Kidney tubule cell (primary cell): Measurements from ENCODE around the gene NOSTRIN.
"Not testable (repeated sequence)": the region's sequence is repeated elsewhere in the genome, so short reads cannot be mapped to it uniquely, and the experiment has no call there.

Experiments used
- DNase-seq: peaks from one replicate; pipeline ENCODE4 v3.0.0-alpha.2; 2018; ENCODE audit warnings: low spot score

Gene NOSTRIN, protein sequence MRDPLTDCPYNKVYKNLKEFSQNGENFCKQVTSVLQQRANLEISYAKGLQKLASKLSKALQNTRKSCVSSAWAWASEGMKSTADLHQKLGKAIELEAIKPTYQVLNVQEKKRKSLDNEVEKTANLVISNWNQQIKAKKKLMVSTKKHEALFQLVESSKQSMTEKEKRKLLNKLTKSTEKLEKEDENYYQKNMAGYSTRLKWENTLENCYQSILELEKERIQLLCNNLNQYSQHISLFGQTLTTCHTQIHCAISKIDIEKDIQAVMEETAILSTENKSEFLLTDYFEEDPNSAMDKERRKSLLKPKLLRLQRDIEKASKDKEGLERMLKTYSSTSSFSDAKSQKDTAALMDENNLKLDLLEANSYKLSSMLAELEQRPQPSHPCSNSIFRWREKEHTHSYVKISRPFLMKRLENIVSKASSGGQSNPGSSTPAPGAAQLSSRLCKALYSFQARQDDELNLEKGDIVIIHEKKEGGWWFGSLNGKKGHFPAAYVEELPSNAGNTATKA

DNA sequence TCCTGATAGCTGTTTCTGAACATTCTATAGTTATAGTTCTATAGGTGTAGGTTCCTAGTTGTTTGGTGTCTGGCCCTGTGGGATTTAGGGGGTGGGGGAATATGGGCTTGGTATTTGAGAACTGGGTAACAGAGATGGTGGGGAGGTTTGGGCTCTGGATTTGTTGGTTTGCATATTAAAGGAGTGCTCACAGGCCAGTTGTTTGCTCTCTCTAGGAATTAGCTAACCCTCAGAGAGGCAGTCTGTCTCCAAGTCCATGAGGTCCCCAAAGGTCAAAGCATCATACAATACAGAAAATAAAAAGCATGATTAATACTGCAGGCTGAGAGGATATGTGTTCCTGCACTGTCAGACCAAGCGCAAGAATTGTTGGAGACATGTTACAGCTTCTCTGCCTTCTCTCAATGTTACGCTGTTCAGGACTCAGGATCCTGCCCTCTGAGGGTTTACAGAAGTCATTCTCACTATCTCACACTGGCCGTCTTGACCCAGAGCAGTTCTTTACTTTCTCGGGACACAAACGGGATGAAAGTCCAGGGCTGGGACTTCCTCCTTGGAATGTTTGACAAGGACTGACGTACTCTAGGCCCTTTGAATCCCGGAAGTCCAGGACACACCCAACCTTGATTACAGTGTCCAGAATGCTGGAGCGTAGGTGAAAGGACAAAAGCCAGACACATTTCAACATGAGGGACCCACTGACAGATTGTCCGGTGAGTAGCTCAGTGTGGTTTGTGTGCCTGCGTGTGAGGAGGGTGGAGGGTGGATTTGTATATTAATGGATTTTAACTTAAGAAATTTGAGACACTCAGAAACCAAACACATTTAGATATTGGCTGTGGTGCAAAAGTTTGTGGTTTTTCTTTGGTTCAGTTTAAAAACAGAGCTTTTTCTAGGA lies at the start of gene NOSTRIN:
Gene NOSTRIN, plus strand, starts transcription at position 677 of the 898 bp plus-strand sequence. Its CDS starts 10 bp downstream, at position 687.
- DNase-seq: peak; percentile 53

DNA sequence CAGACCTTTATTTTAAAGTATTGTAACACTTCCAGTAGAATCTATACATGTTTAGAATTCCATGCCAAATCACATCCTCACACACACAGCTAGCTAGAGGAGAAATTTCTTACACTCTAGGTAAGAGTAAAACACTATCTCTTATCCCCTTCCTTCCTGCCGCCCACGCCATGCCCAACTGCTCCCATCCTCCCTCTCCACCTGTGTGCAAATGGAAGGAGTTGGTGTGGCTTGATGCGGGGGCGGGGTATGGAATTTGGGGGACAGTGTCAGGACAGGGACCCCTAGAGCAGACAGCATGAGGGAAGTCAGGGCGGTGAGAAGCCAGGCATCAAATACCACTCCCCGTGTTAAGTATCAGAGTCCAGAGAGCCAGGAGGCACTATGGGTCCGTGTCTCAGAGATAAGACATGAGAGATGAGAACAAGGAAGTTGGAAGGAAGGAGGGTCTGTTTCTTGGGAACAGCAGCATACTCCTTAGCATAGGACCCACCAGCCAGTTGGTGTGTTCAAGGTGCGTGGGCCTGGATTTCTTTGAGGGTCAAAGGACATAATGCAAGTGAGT lies 48.6 kb upstream of the NOSTRIN start:
- DNase-seq: no peak

DNA sequence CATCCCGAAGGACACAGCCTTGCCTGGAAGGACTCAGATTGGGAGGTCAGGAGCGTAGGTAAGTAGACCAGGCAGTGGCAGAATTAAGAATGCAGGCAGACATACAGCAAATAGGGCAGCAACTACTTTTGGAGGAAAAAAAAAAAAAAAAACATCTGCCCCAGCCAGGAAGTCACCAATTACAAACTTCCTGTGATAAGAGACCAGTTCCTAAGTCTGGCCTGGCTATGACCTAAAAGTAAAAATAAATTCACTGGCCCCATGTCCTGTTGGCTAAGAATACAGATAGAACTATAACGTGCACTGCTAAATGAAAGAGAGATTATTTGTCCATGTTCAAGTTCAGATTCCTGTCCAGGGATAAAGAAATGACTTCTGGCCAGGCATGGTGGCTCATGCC lies 45.2 kb upstream of the NOSTRIN start:
- no peak for DNase-seq

- DNase-seq: peak; percentile 58
Measured at GRCh38 chr2:168758970-168759820, 43.2 kb upstream of the NOSTRIN start.

DNA sequence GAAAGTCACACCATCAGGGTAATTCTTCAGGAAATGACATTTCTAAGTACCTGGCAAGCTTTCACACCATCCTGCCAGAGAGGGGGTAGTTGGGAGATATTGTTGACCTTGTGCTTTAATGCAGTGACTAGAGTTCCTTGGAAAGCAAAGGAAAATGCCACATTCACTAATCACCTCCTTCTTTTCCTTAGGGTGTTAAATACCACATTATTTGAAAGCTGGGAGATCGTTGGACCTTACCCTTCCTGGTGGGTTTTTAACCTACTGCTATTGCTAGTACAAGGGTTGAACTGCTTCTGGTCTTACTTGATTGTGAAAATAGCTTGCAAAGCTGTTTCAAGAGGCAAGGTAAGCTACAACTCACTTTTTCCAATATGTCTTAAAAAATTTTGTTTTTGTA lies 37.0 kb upstream of the NOSTRIN start:
- DNase-seq: no peak

GRCh38 chr2:168766600-168766999 lies 35.8 kb upstream of the NOSTRIN start:
- no peak for DNase-seq

DNA sequence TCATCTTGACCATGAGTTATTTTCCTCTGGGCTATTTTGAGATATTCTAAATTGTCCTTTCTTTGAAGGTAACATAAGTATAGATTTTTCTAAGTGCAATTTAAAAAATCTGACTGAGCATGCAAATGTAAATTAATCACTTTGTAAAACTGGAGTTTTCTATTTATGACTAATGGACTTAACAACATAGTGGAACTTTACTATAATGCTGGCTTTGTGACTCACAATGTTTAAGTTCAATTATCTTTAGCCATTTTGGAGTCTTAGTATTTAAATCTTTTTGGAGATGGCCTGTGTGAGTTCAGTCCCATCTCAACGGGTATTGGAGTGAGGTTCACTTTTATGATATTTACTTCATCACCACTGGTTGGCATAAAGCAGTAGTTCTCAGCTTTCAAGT lies 35.2 kb upstream of the NOSTRIN start:
- no peak for DNase-seq

- DNase-seq: not testable (repeated sequence)
Measured at GRCh38 chr2:168768357-168768756, 34.1 kb upstream of the NOSTRIN start.

GRCh38 chr2:168770796-168771195 lies 31.6 kb upstream of the NOSTRIN start:
- no peak for DNase-seq

- DNase-seq: no peak
Measured at GRCh38 chr2:168772704-168773103, 29.7 kb upstream of the NOSTRIN start.

GRCh38 chr2:168773128-168773527 lies 29.3 kb upstream of the NOSTRIN start:
- no peak for DNase-seq

DNA sequence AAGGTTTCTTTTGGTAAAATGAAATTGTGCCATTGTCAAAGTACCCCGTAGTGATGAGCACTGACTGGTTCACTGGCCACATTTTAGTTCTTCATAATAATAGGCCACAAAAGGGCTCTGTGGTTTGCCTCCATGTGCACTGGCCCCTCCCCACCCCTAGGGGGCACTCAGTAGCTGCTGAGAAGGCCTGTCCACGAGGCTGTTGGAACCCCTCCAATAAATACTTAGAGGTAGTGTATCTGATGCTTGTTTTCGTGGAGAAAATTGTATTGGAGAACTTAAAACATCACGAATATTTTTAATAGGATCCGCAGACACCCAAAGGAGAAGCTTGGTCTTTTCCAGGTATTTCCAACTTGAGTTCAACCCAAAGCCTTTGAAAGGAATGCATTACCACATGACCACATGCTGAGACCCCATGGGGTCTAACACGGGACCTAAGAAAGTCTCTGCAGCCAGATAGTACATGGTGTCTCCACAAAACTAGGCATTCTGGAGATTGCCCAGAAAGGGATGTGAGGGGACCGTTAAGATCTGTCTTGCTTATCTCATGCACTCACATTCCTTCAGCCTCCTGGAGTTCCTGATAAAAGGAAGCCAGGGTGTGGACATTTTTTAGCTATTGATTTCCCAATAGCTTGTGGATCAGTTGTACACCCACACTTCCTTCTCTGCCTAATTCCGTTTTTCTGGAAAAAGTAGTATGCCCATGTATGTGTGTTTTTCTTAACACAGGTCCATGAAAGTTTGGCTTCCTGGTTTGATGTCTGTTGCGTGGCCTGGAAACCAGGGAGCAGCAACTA lies 28.5 kb upstream of the NOSTRIN start:
- peak; percentile 74 for DNase-seq

- no peak for DNase-seq
Measured at GRCh38 chr2:168775837-168776236, 26.6 kb upstream of the NOSTRIN start.

DNA sequence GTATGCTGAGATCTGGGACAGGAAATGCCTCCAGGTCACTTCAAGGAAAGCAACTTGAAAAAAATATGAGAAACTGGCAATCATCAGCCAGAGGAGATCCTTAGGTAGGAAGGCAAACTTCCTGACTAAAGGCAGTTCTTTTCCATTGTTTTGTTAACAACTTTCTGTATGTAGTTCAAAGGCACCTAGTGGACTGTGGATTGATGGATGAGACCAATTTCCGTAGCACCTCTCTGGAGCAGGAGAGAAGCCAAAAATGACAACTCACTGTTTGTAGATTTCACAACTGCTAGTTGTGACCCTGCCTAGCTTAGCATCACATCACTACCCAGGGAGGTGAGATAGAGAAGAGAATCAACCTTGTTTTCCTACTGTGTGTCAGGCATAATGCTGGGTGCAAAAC lies 21.8 kb upstream of the NOSTRIN start:
- peak; percentile 67 for DNase-seq

- DNase-seq: no peak
Measured at GRCh38 chr2:168781191-168781817, 21.1 kb upstream of the NOSTRIN start.

- no peak for DNase-seq
Measured at GRCh38 chr2:168782271-168782670, 20.2 kb upstream of the NOSTRIN start.

- DNase-seq: no peak
Measured at GRCh38 chr2:168784993-168785392, 17.4 kb upstream of the NOSTRIN start.

- DNase-seq: no peak
Measured at GRCh38 chr2:168787098-168787781, 15.2 kb upstream of the NOSTRIN start.

DNA sequence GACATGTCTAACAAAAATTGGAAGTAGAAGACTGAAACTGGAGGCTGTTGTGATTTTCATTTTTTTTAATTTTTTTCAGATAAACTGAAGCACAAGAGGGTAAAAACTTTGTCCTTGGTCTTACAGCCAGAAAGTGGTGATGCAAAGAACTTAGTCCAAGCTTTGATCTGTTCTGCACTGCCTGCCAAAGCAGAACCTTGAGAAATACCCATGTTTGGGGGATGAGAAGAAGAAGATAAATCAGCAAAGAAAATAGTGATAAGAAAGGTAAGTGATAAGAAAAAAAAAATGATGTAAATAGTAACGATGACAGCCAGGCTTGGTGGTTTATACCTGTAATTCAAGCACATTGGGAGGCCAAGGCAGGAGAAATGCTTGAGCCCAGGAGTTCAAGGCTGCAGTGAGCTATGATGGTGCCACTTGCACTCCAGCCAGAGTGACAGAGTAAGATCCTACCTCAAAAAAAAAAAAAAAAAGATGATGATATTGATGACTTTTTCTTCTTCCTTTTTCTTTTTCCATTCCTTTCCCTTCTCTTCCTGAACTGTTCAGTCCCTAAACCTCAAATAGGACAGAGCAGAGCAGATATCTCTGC lies 14.6 kb upstream of the NOSTRIN start:
- DNase-seq: no peak
